HL-60/S4 treated with retinoic acid at 250 ng/mL for 4 days and 3 days (cell line): Measurements from ENCODE around the gene GALNT10.
"Not testable (repeated sequence)": the region's sequence is repeated elsewhere in the genome, so short reads cannot be mapped to it uniquely, and the experiment has no call there.

Source experiments
- in situ Hi-C: fragments of 300-500 bp; cut with MboI; formaldehyde crosslinking; loops from 2 replicates; pipeline ENCODE4 v1.7.0; 2022; ENCODE audit warnings: low sequenced_read_pairs

Gene GALNT10

GRCh38 chr5:154345255-154345952 is 154.9 kb downstream of the GALNT10 start:
- in situ Hi-C loops: no loop called here

GRCh38 chr5:154346427-154346826 is 155.9 kb downstream of the GALNT10 start:
- in situ Hi-C loops: no loop called here

- in situ Hi-C loops: no loop called here
Observed at GRCh38 chr5:154349626-154350264, 159.2 kb downstream of the GALNT10 start.

GRCh38 chr5:154351141-154351540 is 160.6 kb downstream of the GALNT10 start:
- in situ Hi-C loops: no loop called here

DNA sequence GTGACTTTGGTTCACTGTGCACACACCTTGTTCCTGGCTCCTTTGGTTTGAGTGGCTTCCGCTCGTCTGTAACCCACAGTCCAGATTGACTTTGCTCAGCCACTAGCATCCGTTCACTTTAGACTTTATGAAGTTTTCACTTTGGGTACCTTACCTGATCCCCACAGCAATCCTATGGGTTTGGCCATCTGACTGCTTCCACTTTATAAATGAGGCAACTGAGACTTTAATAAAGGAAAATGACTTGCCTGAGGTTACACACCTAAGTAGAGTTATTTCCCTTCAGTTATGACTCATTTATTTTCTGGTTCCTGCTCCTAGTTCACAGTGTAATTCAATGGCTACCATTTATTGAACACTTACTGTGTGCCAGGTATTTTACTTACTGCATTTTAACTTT is 161.0 kb downstream of the GALNT10 start:
- in situ Hi-C loops: no loop called here

- in situ Hi-C loops: no loop called here
Observed at GRCh38 chr5:154352960-154353548, 162.5 kb downstream of the GALNT10 start.

DNA sequence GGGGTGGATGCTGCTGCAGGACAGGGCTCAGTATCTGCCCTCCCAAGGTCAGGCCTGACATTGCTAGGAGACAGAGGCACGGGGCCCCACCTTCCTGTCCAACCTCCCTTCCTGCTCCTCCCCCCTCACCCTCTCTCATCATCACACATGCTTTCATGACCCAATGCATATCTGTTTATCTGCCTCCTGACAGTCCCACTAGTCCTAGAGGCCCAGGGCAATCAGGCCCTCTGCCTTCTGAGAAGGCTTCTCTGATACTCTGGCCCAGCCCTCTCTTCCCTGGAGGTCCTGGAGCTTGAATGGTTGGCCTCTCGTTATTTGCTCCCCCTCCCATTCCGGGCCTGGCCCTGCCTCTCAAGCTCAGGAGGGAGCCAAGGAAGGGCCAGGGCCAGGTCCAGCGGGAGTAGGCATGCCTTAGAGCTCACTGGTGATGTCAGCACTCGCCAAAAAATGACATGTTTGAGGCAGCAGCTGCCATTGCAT is 164.6 kb downstream of the GALNT10 start:
- in situ Hi-C loops: no loop called here

DNA sequence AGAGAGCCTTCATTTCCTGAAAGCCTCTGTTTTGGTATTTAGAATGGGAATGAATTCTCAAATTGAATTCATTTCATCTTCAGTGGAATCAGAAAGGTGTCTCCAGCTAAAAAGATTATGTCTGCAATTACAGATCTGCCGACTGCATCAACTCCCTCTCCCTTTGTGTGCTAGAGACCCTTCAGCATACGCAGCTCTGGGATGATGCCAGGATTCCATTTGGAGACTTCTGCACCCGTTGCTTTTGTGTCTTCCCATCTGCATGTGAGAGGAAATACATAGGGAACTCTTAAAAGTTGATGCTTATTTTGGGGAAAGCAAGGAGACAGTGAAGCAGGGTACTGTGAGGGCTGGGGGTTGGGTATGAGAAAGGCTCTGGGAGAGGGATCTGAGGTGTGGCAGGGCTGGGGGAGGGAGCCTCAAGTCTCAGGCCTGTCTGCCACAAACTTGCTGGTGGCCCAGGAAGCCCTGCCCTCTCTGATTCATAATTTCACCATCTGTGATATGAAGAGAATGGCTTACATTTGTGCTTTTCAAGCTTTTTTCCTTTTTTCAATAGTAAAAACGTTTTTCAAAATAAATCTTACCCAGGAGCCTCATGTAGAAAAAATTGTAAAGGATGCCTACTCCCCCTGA is 165.6 kb downstream of the GALNT10 start:
- in situ Hi-C loops: no loop called here

- in situ Hi-C loops: no loop called here
Observed at GRCh38 chr5:154356958-154357357, 166.4 kb downstream of the GALNT10 start.

DNA sequence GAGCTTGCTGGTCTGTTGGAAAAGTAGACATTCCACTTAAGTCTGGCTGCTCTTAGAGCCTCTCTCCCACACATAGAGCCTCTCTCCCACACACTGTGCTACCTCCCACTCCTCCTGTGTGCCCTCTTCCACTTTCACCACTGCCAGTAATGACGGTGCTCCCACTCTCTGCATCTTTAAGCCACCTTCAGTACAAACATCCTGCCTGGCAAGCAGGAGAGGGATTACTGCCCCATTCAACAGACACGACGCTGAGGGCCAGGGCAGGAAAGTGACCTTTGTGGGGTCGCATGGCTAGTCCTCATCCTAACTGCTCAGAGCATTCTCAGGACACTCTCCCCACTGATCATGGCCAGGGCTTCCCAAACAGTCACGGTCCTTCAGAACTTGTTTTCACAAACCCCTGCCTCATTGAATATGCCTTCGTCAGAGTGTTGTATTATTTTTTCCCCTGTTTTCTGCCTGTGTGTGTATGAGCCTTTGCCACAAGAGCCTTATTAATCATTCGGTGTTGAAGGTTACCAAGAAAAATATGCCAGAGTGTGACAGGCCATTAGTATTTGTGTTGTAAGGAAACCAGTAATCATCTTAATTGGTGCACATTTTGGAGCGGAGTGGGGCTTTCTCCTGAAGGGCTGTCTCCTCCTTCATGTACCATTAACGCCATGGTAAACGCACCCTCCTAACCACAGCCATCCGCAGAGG is 168.1 kb downstream of the GALNT10 start:
- in situ Hi-C loops: no loop called here

GRCh38 chr5:154359221-154359573 is 168.7 kb downstream of the GALNT10 start:
- in situ Hi-C loops: no loop called here

GRCh38 chr5:154360241-154360640 is 169.7 kb downstream of the GALNT10 start:
- in situ Hi-C loops: not testable (repeated sequence)

DNA sequence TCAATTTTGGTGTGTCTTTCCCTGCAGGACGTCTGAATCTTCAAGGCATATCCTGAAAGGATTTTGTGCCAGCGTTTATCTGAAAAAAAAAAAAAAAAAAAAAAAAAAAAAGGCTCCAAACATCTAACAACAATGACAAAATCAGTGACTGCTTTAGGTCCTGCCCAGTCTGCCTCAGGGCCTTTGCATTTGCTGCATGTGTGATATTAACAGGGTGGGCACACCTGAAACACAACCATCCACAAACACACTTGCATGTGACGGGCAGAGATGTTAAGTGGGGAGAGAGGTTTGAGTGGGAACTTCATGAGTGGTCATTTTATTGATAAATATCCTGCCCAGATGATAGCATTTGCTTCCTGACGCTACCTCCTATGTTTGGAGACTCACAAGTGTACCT is 172.9 kb downstream of the GALNT10 start:
- in situ Hi-C loops: no loop called here

GRCh38 chr5:154364771-154365170 is 174.2 kb downstream of the GALNT10 start:
- in situ Hi-C loops: no loop called here

DNA sequence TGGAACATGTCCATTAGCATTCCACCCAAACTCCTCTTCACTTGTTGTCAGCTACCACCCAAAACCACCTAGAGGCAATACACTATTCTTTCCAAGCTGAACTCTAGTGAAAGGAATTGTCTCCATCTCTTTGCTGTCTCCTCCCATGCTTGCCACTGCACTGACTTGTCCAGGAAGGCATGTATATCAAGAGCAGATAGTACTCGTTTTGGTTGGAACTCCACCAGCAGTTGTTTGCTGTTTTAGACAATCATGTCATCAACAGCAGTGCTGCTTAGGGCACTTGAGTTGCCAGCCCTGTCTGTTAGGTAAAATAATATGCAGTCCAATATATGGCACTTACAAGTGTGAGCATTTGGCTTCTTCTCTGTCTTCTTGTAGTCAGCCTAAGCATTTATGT is 175.3 kb downstream of the GALNT10 start:
- in situ Hi-C loops: no loop called here

DNA sequence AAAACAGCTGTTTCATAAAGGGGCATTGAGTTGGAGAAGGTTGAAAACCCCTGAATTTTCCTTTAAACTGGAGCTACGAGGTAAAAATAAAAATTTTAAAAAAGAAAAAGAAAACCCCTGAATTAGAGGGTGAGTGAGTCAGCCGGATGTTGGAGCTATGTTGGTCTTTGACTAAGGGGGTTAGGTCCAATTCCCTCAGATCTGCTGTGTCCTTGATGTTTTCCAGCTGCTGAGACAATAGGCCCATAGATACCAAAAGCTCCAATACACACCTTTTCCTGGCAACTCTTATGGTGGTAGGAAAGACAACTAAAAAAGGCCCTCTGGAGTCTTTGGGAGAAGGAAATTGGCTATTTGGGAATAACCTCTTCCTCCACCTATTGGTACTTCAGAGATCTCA is 175.8 kb downstream of the GALNT10 start:
- in situ Hi-C loops: no loop called here

- in situ Hi-C loops: no loop called here
Observed at GRCh38 chr5:154367101-154367500, 176.6 kb downstream of the GALNT10 start.

- in situ Hi-C loops: no loop called here
Observed at GRCh38 chr5:154368041-154368800, 177.7 kb downstream of the GALNT10 start.

DNA sequence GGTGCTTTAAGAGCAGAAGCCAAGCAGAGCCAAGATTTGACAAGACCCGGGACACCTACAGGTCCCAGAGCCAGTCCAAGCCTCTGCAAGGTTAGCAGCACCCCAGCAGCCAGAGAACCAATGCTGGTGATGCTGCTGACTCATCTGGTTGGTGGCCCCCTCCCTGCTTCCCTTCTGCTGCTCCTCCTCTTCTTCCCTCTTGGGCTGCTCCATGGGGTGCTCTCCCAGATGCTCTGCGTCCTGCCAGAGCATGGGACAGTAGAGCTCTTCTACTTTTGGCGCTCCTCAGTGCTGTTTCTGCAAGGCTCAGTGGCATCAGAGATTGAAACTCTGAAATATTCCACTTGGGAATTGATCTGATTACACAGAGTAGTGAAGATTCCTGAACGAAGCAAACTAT is 179.1 kb downstream of the GALNT10 start:
- in situ Hi-C loops: no loop called here

DNA sequence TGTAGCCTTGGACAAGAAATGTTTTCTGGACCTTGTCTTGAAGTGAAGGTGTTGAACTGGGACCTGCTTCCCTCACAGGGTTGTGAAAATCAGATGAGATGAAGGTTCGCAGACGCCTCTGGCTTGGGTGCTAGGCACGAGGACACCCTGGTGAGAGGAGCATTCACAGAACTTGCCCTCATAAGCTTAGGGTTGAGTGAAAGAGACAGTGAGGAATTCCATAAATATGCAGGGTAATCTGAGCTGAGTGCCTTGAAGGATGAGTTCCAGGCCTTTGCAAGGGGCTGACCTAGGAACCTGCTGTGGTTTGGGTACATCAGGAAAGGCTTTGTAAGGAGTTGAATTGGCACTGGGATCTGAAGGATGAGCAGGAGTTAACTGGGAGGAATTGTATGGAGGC is 179.6 kb downstream of the GALNT10 start:
- in situ Hi-C loops: no loop called here
